NCI-H2171 (cell line): Measurements from ENCODE around the gene PYY.
"Not testable (repeated sequence)": the region's sequence is repeated elsewhere in the genome, so short reads cannot be mapped to it uniquely, and the experiment has no call there.

ENCODE experiments used
- DNase-seq: peaks from one replicate; lab custom pipeline; 2025; lab: John Stamatoyannopoulos, UW

Gene PYY

GRCh38 chr17:43945074-43945829, 8.5 kb downstream of the PYY start:
- DNase-seq, result no peak

- no peak for DNase-seq
Observed at GRCh38 chr17:43942051-43942685, 11.6 kb downstream of the PYY start, which contains the start of gene PPY. Gene PPY (minus strand): TSS chr17:43942476. CDS start chr17:43941654, 822 bp downstream.

- DNase-seq, result peak; percentile 6
Observed at GRCh38 chr17:43940630-43941029, 13.1 kb downstream of the PYY start.

GRCh38 chr17:43939886-43940285, 13.9 kb downstream of the PYY start:
- DNase-seq, result no peak

- not testable (repeated sequence) for DNase-seq
Observed at GRCh38 chr17:43939452-43939851, 14.3 kb downstream of the PYY start.

- DNase-seq, result no peak
Observed at GRCh38 chr17:43938838-43939182, 14.9 kb downstream of the PYY start.

GRCh38 chr17:43936434-43936833, 17.3 kb downstream of the PYY start:
- DNase-seq, result no peak

- no peak for DNase-seq
Observed at GRCh38 chr17:43935926-43936261, 17.8 kb downstream of the PYY start.

- DNase-seq, result no peak
Observed at GRCh38 chr17:43935204-43935925, 18.4 kb downstream of the PYY start.

GRCh38 chr17:43932923-43933322, 20.8 kb downstream of the PYY start:
- no peak for DNase-seq

- no peak for DNase-seq
Observed at GRCh38 chr17:43932357-43932756, 21.4 kb downstream of the PYY start.

- no peak for DNase-seq
Observed at GRCh38 chr17:43931062-43931571, 22.6 kb downstream of the PYY start.

- no peak for DNase-seq
Observed at GRCh38 chr17:43928609-43929008, 25.1 kb downstream of the PYY start.

GRCh38 chr17:43927929-43928328, 25.8 kb downstream of the PYY start:
- DNase-seq, result not testable (repeated sequence)

GRCh38 chr17:43927060-43927864, 26.5 kb downstream of the PYY start:
- DNase-seq, result peak; percentile 27

GRCh38 chr17:43924558-43924957, 29.2 kb downstream of the PYY start:
- no peak for DNase-seq

- DNase-seq, result no peak
Observed at GRCh38 chr17:43920500-43921095, 33.1 kb downstream of the PYY start.

- DNase-seq, result no peak
Observed at GRCh38 chr17:43918026-43918389, 35.7 kb downstream of the PYY start.

- no peak for DNase-seq
Observed at GRCh38 chr17:43917348-43918025, 36.3 kb downstream of the PYY start.

GRCh38 chr17:43917016-43917347, 36.8 kb downstream of the PYY start:
- DNase-seq, result no peak

GRCh38 chr17:43916385-43916784, 37.4 kb downstream of the PYY start:
- DNase-seq, result no peak
